SH-SY5Y (cell line): Measurements from ENCODE around the gene EHBP1.

Source experiments
- GATA2 ChIP-seq: IDR thresholded peaks from 2 replicates; pipeline ENCODE4 v1.6.1; 2011; ENCODE audit warnings: mild to moderate bottlenecking, low read depth, low read length
- GATA3 ChIP-seq: IDR thresholded peaks from 2 replicates; pipeline ENCODE4 v1.6.1; 2011; ENCODE audit warnings: low read depth, mild to moderate bottlenecking, low read length, moderate library complexity

- TF ChIP-seq GATA2 (no peak), GATA3 (no peak)
Observed at GRCh38 chr2:62760555-62760954, 55.0 kb downstream of the EHBP1 start.
